Measurements from ENCODE around the gene NT5DC1.

NT5DC1 gene

GRCh38 chr6:116290799-116291198 lies 190.1 kb downstream of the NT5DC1 start:
- Histone ChIP-seq H3K4me3 (ENCODE audit: low read length) (no peak overlapping the region), H3K4me2 (ENCODE audit: low read depth, low read length) (no peak overlapping the region), H3K36me3 (replicated peaks; ENCODE audit: insufficient read depth, low read length) (no peaks in the 10 kb centered on the region), H3K27me3 (replicated peaks; ENCODE audit: insufficient read depth, low read length) (no peaks in the 10 kb centered on the region), H4K20me1 (ENCODE audit: insufficient read depth, low read length) (no peaks in the 10 kb centered on the region), H3K9me2 (replicated peaks; ENCODE audit: insufficient read depth, low read length) (no peaks in the 10 kb centered on the region), H3F3A (ENCODE audit: insufficient read depth, low read length) (no peaks in the 10 kb centered on the region), H3K4me1 (ENCODE audit: low read length) (peaks cover 10% of the 10 kb centered on the region), H2AFZ (ENCODE audit: low read length) (no peak overlapping the region), H3K79me2 (ENCODE audit: low read length) (no peaks in the 10 kb centered on the region), H3K27ac (ENCODE audit: low read length) (no peak overlapping the region), H3K9me3 (replicated peaks; ENCODE audit: insufficient read depth, low read length) (no peaks in the 10 kb centered on the region), H3K9ac (ENCODE audit: low read length) (no peak overlapping the region)
- no peak for TF ChIP-seq CTCF (IDR thresholded peaks at IDR 0.05; ENCODE audit: low read length)
- TF ChIP-seq EZH2phosphoT487 (IDR thresholded peaks at IDR 0.05; ENCODE audit: low read length), result no peak
- TF ChIP-seq EZH2 (optimal IDR thresholded peaks at IDR 0.05; ENCODE audit: low read depth, low read length), result no peak
- no peak for DNase-seq

DNA sequence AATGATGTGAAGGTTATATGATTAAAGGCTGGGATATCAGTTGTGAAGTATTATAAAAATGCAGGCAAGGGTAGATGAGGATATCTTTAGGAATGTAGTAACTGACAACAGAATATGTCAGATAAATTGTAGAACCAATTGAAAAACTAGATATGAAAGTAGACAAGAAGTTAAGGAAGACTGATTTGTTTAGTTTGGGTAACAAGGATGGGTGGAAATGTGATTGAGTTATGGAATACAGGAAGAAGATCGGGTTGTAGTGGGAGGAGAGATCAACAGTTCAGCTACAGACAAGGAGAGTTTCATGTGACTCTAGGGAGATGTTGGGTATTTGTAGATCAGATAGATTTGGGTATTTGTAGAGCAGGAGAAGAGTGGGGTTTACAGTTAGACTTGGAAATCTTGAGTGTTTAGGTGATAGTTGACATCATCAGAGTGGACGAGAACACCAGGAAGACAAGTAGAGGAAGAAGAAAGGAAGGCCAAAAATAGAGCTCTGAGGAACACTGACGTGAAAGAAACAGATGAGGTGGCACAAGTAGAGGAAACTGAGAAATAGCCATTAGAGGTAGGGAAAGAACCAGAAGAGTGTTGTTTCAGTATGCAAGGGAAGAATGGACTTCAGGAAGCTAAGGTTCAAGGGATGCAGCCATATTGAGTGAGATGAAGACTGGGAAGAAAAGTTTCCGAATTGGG lies 191.2 kb downstream of the NT5DC1 start:
- H4K20me1 ChIP-seq (ENCODE audit: insufficient read depth, low read length), result no peaks in the 10 kb centered on the region
- no peak overlapping the region for H3K27ac ChIP-seq (ENCODE audit: low read length)
- peak overlapping the region; percentile 33; the same call in 1 of the 2 replicates for H2AFZ ChIP-seq (ENCODE audit: low read length)
- peaks cover 10% of the 10 kb centered on the region for H3K4me1 ChIP-seq (ENCODE audit: low read length)
- DNase-seq, result no peak
- H3K9me2 ChIP-seq (replicated peaks; ENCODE audit: insufficient read depth, low read length), result no peaks in the 10 kb centered on the region
- H3K27me3 ChIP-seq (replicated peaks; ENCODE audit: insufficient read depth, low read length), result no peaks in the 10 kb centered on the region
- H3K9me3 ChIP-seq (replicated peaks; ENCODE audit: insufficient read depth, low read length), result no peaks in the 10 kb centered on the region
- no peak overlapping the region for H3K4me3 ChIP-seq (ENCODE audit: low read length)
- TF ChIP-seq EZH2phosphoT487 (IDR thresholded peaks at IDR 0.05; ENCODE audit: low read length), result no peak
- TF ChIP-seq CTCF (IDR thresholded peaks at IDR 0.05; ENCODE audit: low read length), result no peak
- no peak for TF ChIP-seq EZH2 (optimal IDR thresholded peaks at IDR 0.05; ENCODE audit: low read depth, low read length)
- H3K79me2 ChIP-seq (ENCODE audit: low read length), result no peaks in the 10 kb centered on the region
- H3F3A ChIP-seq (ENCODE audit: insufficient read depth, low read length), result no peaks in the 10 kb centered on the region
- no peaks in the 10 kb centered on the region for H3K36me3 ChIP-seq (replicated peaks; ENCODE audit: insufficient read depth, low read length)
- H3K4me2 ChIP-seq (ENCODE audit: low read depth, low read length), result peak overlapping the region; percentile 22; the same call in 1 of the 2 replicates
- H3K9ac ChIP-seq (ENCODE audit: low read length), result no peak overlapping the region

DNA sequence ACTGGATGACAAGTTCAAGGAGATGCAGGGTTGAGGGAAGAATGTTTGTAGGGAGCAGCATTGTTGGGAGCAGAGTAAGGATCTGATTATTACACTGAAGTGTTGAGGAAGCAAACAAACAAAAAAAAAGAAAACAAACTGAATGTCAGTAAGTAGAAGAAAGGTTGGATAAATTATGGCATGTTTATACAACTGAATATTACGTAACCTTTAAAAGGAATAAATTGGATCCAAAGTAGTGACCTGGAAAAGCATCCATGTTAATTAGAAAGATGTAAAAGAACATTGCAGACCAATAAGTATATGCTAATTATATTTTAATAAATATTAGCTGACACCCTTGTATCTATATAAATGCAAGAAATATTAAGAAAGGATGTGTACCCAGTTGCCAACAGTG lies 191.9 kb downstream of the NT5DC1 start:
- Histone ChIP-seq H3K9ac (ENCODE audit: low read length) (no peak overlapping the region), H4K20me1 (ENCODE audit: insufficient read depth, low read length) (no peaks in the 10 kb centered on the region), H3K79me2 (ENCODE audit: low read length) (no peaks in the 10 kb centered on the region), H3K9me2 (replicated peaks; ENCODE audit: insufficient read depth, low read length) (no peaks in the 10 kb centered on the region), H3K27me3 (replicated peaks; ENCODE audit: insufficient read depth, low read length) (no peaks in the 10 kb centered on the region), H3K4me1 (ENCODE audit: low read length) (peaks cover 10% of the 10 kb centered on the region), H3F3A (ENCODE audit: insufficient read depth, low read length) (no peaks in the 10 kb centered on the region), H3K27ac (ENCODE audit: low read length) (no peak overlapping the region), H3K9me3 (replicated peaks; ENCODE audit: insufficient read depth, low read length) (no peaks in the 10 kb centered on the region), H3K4me3 (ENCODE audit: low read length) (no peak overlapping the region), H3K36me3 (replicated peaks; ENCODE audit: insufficient read depth, low read length) (no peaks in the 10 kb centered on the region), H2AFZ (ENCODE audit: low read length) (no peak overlapping the region), H3K4me2 (ENCODE audit: low read depth, low read length) (peak overlapping the region; percentile 22; the same call in 1 of the 2 replicates)
- DNase-seq, result no peak
- TF ChIP-seq EZH2phosphoT487 (IDR thresholded peaks at IDR 0.05; ENCODE audit: low read length), result no peak
- no peak for TF ChIP-seq EZH2 (optimal IDR thresholded peaks at IDR 0.05; ENCODE audit: low read depth, low read length)
- TF ChIP-seq CTCF (IDR thresholded peaks at IDR 0.05; ENCODE audit: low read length), result no peak
